K562 (cell line): ENCODE results near the gene UBE3B. TPM values are rescaled to one million over a fixed set of nuclear protein-coding genes. Genes with fewer than 3 reads are reported as not detected.

ENCODE experiments used
- ATAC-seq: fragments of 200-7000 bp; cut with Tn5 transposase; 3 replicates; pipeline ENCODE4 v1.9.1; 2020; ENCODE audit warnings: moderate library complexity
- BruUV-seq: library from RNA; stranded (reverse); fragments of 400-500 nt; replicated peaks from 2 replicates; lab custom pipeline; 2021; lab: Mats Ljungman, UMichigan
- CTCF ChIA-PET: fragments of 300-600 bp; formaldehyde crosslinking; extraction: SDS; loops from one replicate; lab custom pipeline; 2021; ENCODE audit warnings: low intra/inter-chr PET ratio; lab: Yijun Ruan, JAX
- POLR2A ChIA-PET: fragments of 300-600, 350-650 bp; sonication (Branson Sonifier 250); formaldehyde crosslinking; extraction: SDS; loops from one replicate; lab custom pipeline; 2021; ENCODE audit warnings: antibody characterized with exemption, inconsistent platforms; lab: Yijun Ruan, JAX
- DNase-seq, 4 experiments: peaks; one replicate each; pipeline versions ENCODE4 v3.0.0 to v3.0.0-alpha.2; 2011 to 2018; ENCODE audit warnings: low spot score in 3 of 4, mixed read lengths in 3 of 4; ENCODE audit errors: extremely low read depth in 1 of 4
- FAIRE-seq: peaks from 2 replicates; lab custom pipeline; 2011; peaks lifted over from hg19 to GRCh38; lab: Jason Lieb, UNC
- H2AFZ ChIP-seq: 2 replicates; pipeline ENCODE4 v1.6.0; 2011; ENCODE audit warnings: low read depth, low read length, control low read depth, inconsistent platforms
- H3K27ac ChIP-seq: fragments of 200-600 bp; 3 replicates; pipeline ENCODE4 v1.8.0; 2011; ENCODE audit warnings: low read depth, mild to moderate bottlenecking, control low read depth, inconsistent platforms, low read length, moderate library complexity, mixed read lengths; ENCODE audit errors: extremely low read depth
- H3K27me3 ChIP-seq, 2 experiments: fragments of 300-600 bp in 1 of 2; 2 replicates in 1 of 2; 3 replicates in 1 of 2; pipeline versions ENCODE4 v1.6.0 to v1.8.0; 2011; ENCODE audit warnings: inconsistent platforms in 2 of 2, low read length in 2 of 2, mild to moderate bottlenecking in 1 of 2, mixed read lengths in 1 of 2, moderate library complexity in 1 of 2; ENCODE audit not compliant: control insufficient read depth in 2 of 2, insufficient read depth in 2 of 2
- H3K36me3 ChIP-seq: fragments of 300-600 bp; 3 replicates; pipeline ENCODE4 v1.8.0; 2011; ENCODE audit warnings: mild to moderate bottlenecking, low read length, inconsistent platforms; ENCODE audit not compliant: control insufficient read depth, insufficient read depth
- H3K4me1 ChIP-seq, 2 experiments: fragments of 200-600 bp in 1 of 2; replicated peaks in 1 of 2; 2 replicates in 1 of 2; 3 replicates in 1 of 2; pipeline versions ENCODE4 v1.5.1 to v1.8.0; 2011; ENCODE audit warnings: inconsistent platforms in 2 of 2, low read length in 2 of 2, mild to moderate bottlenecking in 1 of 2, mixed read lengths in 1 of 2, moderate library complexity in 1 of 2; ENCODE audit not compliant: control insufficient read depth in 2 of 2, insufficient read depth in 2 of 2
- H3K4me2 ChIP-seq: 2 replicates; pipeline ENCODE4 v1.6.1; 2011; ENCODE audit warnings: low read length, control low read depth, inconsistent platforms, mixed read lengths; ENCODE audit not compliant: insufficient read depth
- H3K4me3 ChIP-seq: fragments of 200-600 bp; sonication (generic), shearing (Covaris generic); 2 replicates; pipeline ENCODE4 v1.5.1; 2016; ENCODE audit warnings: control low read depth, inconsistent platforms
- H3K79me2 ChIP-seq: fragments of 200-600 bp; 3 replicates; pipeline ENCODE4 v1.8.0; 2011; ENCODE audit warnings: low read length, inconsistent platforms; ENCODE audit not compliant: control insufficient read depth, insufficient read depth
- H3K9ac ChIP-seq, 2 experiments: 2 replicates each; pipeline versions ENCODE4 v1.6.0 to v1.6.1; 2011; ENCODE audit warnings: low read depth in 2 of 2, low read length in 2 of 2, control low read depth in 1 of 2, inconsistent platforms in 1 of 2, mild to moderate bottlenecking in 1 of 2, mixed read lengths in 1 of 2; ENCODE audit not compliant: insufficient read depth in 1 of 2
- H3K9me1 ChIP-seq: one replicate; pipeline ENCODE4 v1.6.0; 2011; ENCODE audit warnings: inconsistent platforms, mild to moderate bottlenecking, low read length, moderate library complexity; ENCODE audit not compliant: control insufficient read depth, insufficient read depth
- H3K9me3 ChIP-seq: replicated peaks from 2 replicates; pipeline ENCODE4 v1.5.1; 2011; ENCODE audit warnings: low read depth, low read length, inconsistent platforms; ENCODE audit not compliant: control insufficient read depth, insufficient read depth
- H4K20me1 ChIP-seq: replicated peaks from 2 replicates; pipeline ENCODE4 v1.6.1; 2011; ENCODE audit warnings: low read length, inconsistent platforms, mixed read lengths; ENCODE audit not compliant: control insufficient read depth, insufficient read depth
- BRF1 ChIP-seq: IDR thresholded peaks from 3 replicates; pipeline ENCODE4 v1.6.1; 2011; ENCODE audit warnings: borderline replicate concordance, mild to moderate bottlenecking; ENCODE audit not compliant: insufficient read length; ENCODE audit errors: extremely low read depth
- E2F5 ChIP-seq: sonication (generic); formaldehyde crosslinking; IDR thresholded peaks from 2 replicates; pipeline ENCODE4 v1.8.0; 2022; ENCODE audit warnings: mild to moderate bottlenecking, missing genetic modification reagents
- GATAD2B ChIP-seq: fragments of 450-650 bp; IDR thresholded peaks from 2 replicates; pipeline ENCODE4 v1.6.1; 2017; ENCODE audit warnings: mild to moderate bottlenecking, borderline replicate concordance
- JUN ChIP-seq, 2 experiments: sonication (generic) in 1 of 2; formaldehyde crosslinking in 1 of 2; IDR thresholded peaks; 2 replicates each; pipeline versions ENCODE4 v1.6.1 to v1.8.0; 2012 to 2022; ENCODE audit warnings: borderline replicate concordance in 2 of 2, mild to moderate bottlenecking in 2 of 2, improper control_type of control experiment in 1 of 2, low read depth in 1 of 2, low read length in 1 of 2, missing genetic modification reagents in 1 of 2
- NRF1 ChIP-seq, 2 experiments: fragments of 450-650 bp; IDR thresholded peaks in 1 of 2; conservative IDR thresholded peaks in 1 of 2; 2 replicates each; pipeline ENCODE4 v1.6.1; 2014; ENCODE audit warnings: mild to moderate bottlenecking in 2 of 2
- PHTF2 ChIP-seq: fragments of 250-450 bp; sonication (Bioruptor Pico); IDR thresholded peaks from 2 replicates; pipeline ENCODE4 v1.5.0; 2021; ENCODE audit warnings: mild to moderate bottlenecking
- POLR2B ChIP-seq: fragments of 450-650 bp; IDR thresholded peaks from 2 replicates; pipeline ENCODE4 v1.6.1; 2018; ENCODE audit warnings: low read depth; ENCODE audit not compliant: partially characterized antibody
- SRSF9 ChIP-seq: fragments of 200-400 bp; formaldehyde crosslinking; IDR thresholded peaks from 2 replicates; pipeline ENCODE4 v1.6.1; 2017; ENCODE audit warnings: low read depth, low read length, borderline replicate concordance
- STAT5A ChIP-seq: IDR thresholded peaks from 2 replicates; pipeline ENCODE4 v1.6.1; 2012; ENCODE audit warnings: low read length, inconsistent platforms, borderline replicate concordance
- TCF7L2 ChIP-seq: fragments of 150-350 bp; IDR thresholded peaks from 2 replicates; pipeline ENCODE4 v1.6.1; 2016; ENCODE audit warnings: low read depth, mild to moderate bottlenecking, low read length, moderate library complexity
- ZNF263 ChIP-seq: sonication (generic); formaldehyde crosslinking; IDR thresholded peaks from 2 replicates; pipeline ENCODE4 v1.8.0; 2022; ENCODE audit warnings: mild to moderate bottlenecking, missing genetic modification reagents, borderline replicate concordance
- WGBS: fragments of 100-300 bp; shearing (Covaris generic); methylation state at CpG from one replicate; pipeline ENCODE4 v1.1.6; 2016; ENCODE audit warnings: low coverage, mixed read lengths; ENCODE audit not compliant: insufficient coverage; ENCODE audit errors: missing lambda C conversion rate; 5-methylcytosine and 5-hydroxymethylcytosine counted together
- in situ Hi-C: fragments of 300-500 bp; cut with MboI; formaldehyde crosslinking; loops from 4 replicates; pipeline ENCODE4 v1.15.0; 2018; ENCODE audit warnings: inconsistent platforms, mixed read lengths
- intact Hi-C: fragments of 100-400 bp; cut with micrococcal nuclease; formaldehyde crosslinking; loops from 2 replicates; pipeline ENCODE4 v1.14.2; 2022
- polyA plus RNA-seq, 8 experiments: library from polyadenylated mRNA; depleted of rRNA in 4 of 8; stranded (reverse) in 5 of 8; unstranded in 3 of 8; fragments of >200 nt; fragmentation: Nextera tagmentation in 2 of 8; fragmentation: Illumina TruSeq in 1 of 8; extraction: Ambion mirVana in 2 of 8; extraction: Trizol in 1 of 8; gene quantifications; 2 replicates each; pipeline versions ENCODE4 v1.2.1 to v1.2.3, GENCODE V29; 2011 to 2014; ENCODE audit warnings: inconsistent platforms in 1 of 8, missing spikeins in 1 of 8
- total RNA-seq, 7 experiments: library from RNA; depleted of rRNA in 6 of 7; stranded (reverse); fragments of >200 nt in 6 of 7; fragmentation: Illumina TruSeq in 2 of 7; extraction: Trizol in 2 of 7; gene quantifications; 2 replicates each; pipeline versions ENCODE4 v1.2.1 to v1.2.3, GENCODE V29; 2011 to 2021; ENCODE audit warnings: low replicate concordance in 1 of 7
- TF ChIP-seq, protein P1 (sequence below): fragments of 250-450 bp; sonication (Bioruptor Pico); IDR thresholded peaks from 2 replicates; pipeline ENCODE4 v1.8.0; 2022; ENCODE audit warnings: inconsistent platforms
- TF ChIP-seq, protein P2 (sequence below): fragments of 450-650 bp; formaldehyde crosslinking; IDR thresholded peaks from 2 replicates; pipeline ENCODE4 v1.4.0; 2022; ENCODE audit warnings: missing genetic modification characterization
- TF ChIP-seq, protein P3 (sequence below): fragments of 450-650 bp; formaldehyde crosslinking; IDR thresholded peaks from 2 replicates; pipeline ENCODE4 v1.4.0; 2020; ENCODE audit warnings: mild to moderate bottlenecking, moderate library complexity

The UBE3B gene
- total and polyA plus RNA-seq, 9 of the 15 experiments (the other 6 are each of a cell fraction or from before 2014, with no cell fraction given) = 7.6 to 23.6 (median 15.5) TPM

DNA sequence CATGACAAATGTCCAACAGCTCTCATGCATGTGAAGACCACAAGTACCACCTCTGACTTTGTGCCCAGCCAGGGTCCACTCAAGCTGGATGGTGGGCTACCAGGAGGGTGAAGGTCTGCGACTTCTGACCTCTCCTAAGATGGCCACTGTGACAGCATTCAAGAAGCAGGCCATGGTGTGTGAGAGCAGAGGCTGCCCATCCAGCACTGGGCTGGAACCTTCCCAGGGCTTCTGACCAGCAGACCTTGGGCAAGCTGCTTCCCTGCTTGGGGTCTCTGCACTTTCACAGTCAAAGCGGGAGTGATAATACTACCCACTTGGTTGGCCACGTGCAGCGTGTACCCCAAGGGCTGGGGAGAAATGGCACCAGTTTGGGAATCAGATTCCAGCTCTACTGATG is 85.4 kb downstream of the UBE3B start:
- no peaks in the 10 kb centered on the region for H3K27me3 ChIP-seq
- BruUV-seq = no TSS peak
- peaks cover 48% of the 10 kb centered on the region; the same call in 2 of the 3 replicates for H3K36me3 ChIP-seq
- H3K79me2 ChIP-seq = no peaks in the 10 kb centered on the region
- H2AFZ ChIP-seq = no peak overlapping the region
- FAIRE-seq = no peak
- no peaks in the 10 kb centered on the region for H4K20me1 ChIP-seq
- no peak for DNase-seq
- TF ChIP-seq E2F5 = no peak
- no peak for TF ChIP-seq STAT5A
- TF ChIP-seq, protein P1, sequence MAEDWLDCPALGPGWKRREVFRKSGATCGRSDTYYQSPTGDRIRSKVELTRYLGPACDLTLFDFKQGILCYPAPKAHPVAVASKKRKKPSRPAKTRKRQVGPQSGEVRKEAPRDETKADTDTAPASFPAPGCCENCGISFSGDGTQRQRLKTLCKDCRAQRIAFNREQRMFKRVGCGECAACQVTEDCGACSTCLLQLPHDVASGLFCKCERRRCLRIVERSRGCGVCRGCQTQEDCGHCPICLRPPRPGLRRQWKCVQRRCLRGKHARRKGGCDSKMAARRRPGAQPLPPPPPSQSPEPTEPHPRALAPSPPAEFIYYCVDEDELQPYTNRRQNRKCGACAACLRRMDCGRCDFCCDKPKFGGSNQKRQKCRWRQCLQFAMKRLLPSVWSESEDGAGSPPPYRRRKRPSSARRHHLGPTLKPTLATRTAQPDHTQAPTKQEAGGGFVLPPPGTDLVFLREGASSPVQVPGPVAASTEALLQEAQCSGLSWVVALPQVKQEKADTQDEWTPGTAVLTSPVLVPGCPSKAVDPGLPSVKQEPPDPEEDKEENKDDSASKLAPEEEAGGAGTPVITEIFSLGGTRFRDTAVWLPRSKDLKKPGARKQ (CRISPR knock-in tag) = no peak
- TF ChIP-seq SRSF9 = no peak
- no peak for TF ChIP-seq BRF1
- TF ChIP-seq TCF7L2 = no peak
- TF ChIP-seq POLR2B = no peak
- TF ChIP-seq, protein P2, sequence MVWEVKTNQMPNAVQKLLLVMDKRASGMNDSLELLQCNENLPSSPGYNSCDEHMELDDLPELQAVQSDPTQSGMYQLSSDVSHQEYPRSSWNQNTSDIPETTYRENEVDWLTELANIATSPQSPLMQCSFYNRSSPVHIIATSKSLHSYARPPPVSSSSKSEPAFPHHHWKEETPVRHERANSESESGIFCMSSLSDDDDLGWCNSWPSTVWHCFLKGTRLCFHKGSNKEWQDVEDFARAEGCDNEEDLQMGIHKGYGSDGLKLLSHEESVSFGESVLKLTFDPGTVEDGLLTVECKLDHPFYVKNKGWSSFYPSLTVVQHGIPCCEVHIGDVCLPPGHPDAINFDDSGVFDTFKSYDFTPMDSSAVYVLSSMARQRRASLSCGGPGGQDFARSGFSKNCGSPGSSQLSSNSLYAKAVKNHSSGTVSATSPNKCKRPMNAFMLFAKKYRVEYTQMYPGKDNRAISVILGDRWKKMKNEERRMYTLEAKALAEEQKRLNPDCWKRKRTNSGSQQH (CRISPR knock-in tag) = no peak
- TF ChIP-seq JUN (IDR thresholded peaks at IDR 0.05; ENCODE audit: borderline replicate concordance, low read depth, low read length) = no peak
- no peak for TF ChIP-seq JUN (CRISPR knock-in tag; IDR thresholded peaks at IDR 0.05; ENCODE audit: borderline replicate concordance)
- no peak for TF ChIP-seq ZNF263 (CRISPR knock-in tag)
- TF ChIP-seq PHTF2 (CRISPR knock-in tag) = no peak
- TF ChIP-seq GATAD2B = no peak
- TF ChIP-seq, protein P3, sequence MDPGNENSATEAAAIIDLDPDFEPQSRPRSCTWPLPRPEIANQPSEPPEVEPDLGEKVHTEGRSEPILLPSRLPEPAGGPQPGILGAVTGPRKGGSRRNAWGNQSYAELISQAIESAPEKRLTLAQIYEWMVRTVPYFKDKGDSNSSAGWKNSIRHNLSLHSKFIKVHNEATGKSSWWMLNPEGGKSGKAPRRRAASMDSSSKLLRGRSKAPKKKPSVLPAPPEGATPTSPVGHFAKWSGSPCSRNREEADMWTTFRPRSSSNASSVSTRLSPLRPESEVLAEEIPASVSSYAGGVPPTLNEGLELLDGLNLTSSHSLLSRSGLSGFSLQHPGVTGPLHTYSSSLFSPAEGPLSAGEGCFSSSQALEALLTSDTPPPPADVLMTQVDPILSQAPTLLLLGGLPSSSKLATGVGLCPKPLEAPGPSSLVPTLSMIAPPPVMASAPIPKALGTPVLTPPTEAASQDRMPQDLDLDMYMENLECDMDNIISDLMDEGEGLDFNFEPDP (CRISPR knock-in tag) = no peak
- TF ChIP-seq NRF1 (conservative IDR thresholded peaks at IDR 0.05 in 1 of 2, IDR thresholded peaks at IDR 0.05 in 1 of 2) = no peak
- WGBS = 93% methylated on average over 4 of the region's 4 CpGs
- CTCF ChIA-PET = no interaction called here
- intact Hi-C loops = no loop called here
- H3K9me3 ChIP-seq = no peaks in the 10 kb centered on the region
- no peaks in the 10 kb centered on the region for H3K9me1 ChIP-seq
- H3K4me2 ChIP-seq = no peak overlapping the region
- POLR2A ChIA-PET = interaction anchor here (0.7 to 1.6 kb wide), 5 partner anchors 10 to 266 kb away, joined by 3 to 7 read pairs (median 3); partner anchors contain the start of genes MMAB and MVK
- H3K9ac ChIP-seq = no peak overlapping the region
- H3K27ac ChIP-seq = no peak overlapping the region
- no peak overlapping the region for H3K4me3 ChIP-seq
- in situ Hi-C loops = no loop called here
- no peak for ATAC-seq
- H3K4me1 ChIP-seq = peaks cover 0 to 5% of the 10 kb centered on the region in 2 experiments; a peak in 1 of 5 replicates
